Lower leg skin (tissue), 4 donors: ENCODE measurements around the gene RSKR. TPM values are rescaled to one million over a fixed set of nuclear protein-coding genes. Genes with fewer than 3 reads are reported as not detected.
A peak's percentile ranks its signal among the peaks of the same experiment; 100 is the strongest.
"Not testable (repeated sequence)": the region's sequence is repeated elsewhere in the genome, so short reads cannot be mapped to it uniquely, and the experiment has no call there.

Experiments used
- DNase-seq, 2 donors: peaks; one replicate each; pipeline ENCODE4 v3.0.0-alpha.2; 2019; ENCODE audit warnings: low spot score in 2 of 2
- H3K4me3 ChIP-seq: fragments of 200-600 bp; sonication (generic); 2 replicates; pipeline ENCODE4 v1.5.1; 2017; ENCODE audit warnings: mild to moderate bottlenecking, low read depth; ENCODE audit not compliant: poor library complexity, severe bottlenecking
- POLR2A ChIP-seq, 2 donors: fragments of 450-650 bp; IDR thresholded peaks; one replicate each; pipeline ENCODE4 v1.6.1; 2016 to 2017; ENCODE audit warnings: antibody characterized with exemption in 2 of 2, mild to moderate bottlenecking in 1 of 2, moderate library complexity in 1 of 2
- WGBS, 2 donors: methylation state at CpG; one replicate each; pipeline ENCODE4 v1.1.5; 2018; 5-methylcytosine and 5-hydroxymethylcytosine counted together
- intact Hi-C: fragments of 100-400 bp; cut with DNase I; formaldehyde crosslinking; loops from one replicate; pipeline ENCODE4 v1.15.0; 2023; ENCODE audit warnings: low total_unique reads
- total RNA-seq, 4 donors: library from RNA; depleted of rRNA; stranded (reverse); fragments of >200 nt; gene quantifications; one replicate each; pipeline ENCODE4 v1.1.0, GENCODE V29; 2016
- TF ChIP-seq, protein P1 (sequence below), 3 donors: fragments of 450-650 bp; IDR thresholded peaks; one replicate each; pipeline ENCODE4 v1.5.1; 2016; ENCODE audit warnings: antibody characterized with exemption in 3 of 3, mild to moderate bottlenecking in 3 of 3, moderate library complexity in 2 of 3

The RSKR gene
- total RNA-seq, 4 donors from 2014 or later: 6.7 to 8.7 (median 6.9) TPM

- H3K4me3 ChIP-seq: no peak overlapping the region
- peak in 1 of 2 donors; percentile 61 for DNase-seq
- 78 to 87% methylated on average over 7 of the region's 7 CpGs for WGBS, 2 donors
- intact Hi-C loops: no loop called here
- TF ChIP-seq POLR2A (IDR thresholded peaks at IDR 0.05): no peak
- TF ChIP-seq, protein P1, sequence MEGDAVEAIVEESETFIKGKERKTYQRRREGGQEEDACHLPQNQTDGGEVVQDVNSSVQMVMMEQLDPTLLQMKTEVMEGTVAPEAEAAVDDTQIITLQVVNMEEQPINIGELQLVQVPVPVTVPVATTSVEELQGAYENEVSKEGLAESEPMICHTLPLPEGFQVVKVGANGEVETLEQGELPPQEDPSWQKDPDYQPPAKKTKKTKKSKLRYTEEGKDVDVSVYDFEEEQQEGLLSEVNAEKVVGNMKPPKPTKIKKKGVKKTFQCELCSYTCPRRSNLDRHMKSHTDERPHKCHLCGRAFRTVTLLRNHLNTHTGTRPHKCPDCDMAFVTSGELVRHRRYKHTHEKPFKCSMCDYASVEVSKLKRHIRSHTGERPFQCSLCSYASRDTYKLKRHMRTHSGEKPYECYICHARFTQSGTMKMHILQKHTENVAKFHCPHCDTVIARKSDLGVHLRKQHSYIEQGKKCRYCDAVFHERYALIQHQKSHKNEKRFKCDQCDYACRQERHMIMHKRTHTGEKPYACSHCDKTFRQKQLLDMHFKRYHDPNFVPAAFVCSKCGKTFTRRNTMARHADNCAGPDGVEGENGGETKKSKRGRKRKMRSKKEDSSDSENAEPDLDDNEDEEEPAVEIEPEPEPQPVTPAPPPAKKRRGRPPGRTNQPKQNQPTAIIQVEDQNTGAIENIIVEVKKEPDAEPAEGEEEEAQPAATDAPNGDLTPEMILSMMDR (IDR thresholded peaks at IDR 0.05): no peak
Measured at GRCh38 chr17:28616281-28616680, 2.3 kb upstream of the RSKR start.

- 88% methylated on average over 4 of the region's 4 CpGs for WGBS, 2 donors
- no peak for TF ChIP-seq POLR2A (IDR thresholded peaks at IDR 0.05)
- TF ChIP-seq, protein P1 (IDR thresholded peaks at IDR 0.05): no peak
- DNase-seq: peak in 1 of 2 donors; percentile 53
- no peak overlapping the region for H3K4me3 ChIP-seq
- intact Hi-C loops: no loop called here
Measured at GRCh38 chr17:28615260-28615940, 1.4 kb upstream of the RSKR start.

DNA sequence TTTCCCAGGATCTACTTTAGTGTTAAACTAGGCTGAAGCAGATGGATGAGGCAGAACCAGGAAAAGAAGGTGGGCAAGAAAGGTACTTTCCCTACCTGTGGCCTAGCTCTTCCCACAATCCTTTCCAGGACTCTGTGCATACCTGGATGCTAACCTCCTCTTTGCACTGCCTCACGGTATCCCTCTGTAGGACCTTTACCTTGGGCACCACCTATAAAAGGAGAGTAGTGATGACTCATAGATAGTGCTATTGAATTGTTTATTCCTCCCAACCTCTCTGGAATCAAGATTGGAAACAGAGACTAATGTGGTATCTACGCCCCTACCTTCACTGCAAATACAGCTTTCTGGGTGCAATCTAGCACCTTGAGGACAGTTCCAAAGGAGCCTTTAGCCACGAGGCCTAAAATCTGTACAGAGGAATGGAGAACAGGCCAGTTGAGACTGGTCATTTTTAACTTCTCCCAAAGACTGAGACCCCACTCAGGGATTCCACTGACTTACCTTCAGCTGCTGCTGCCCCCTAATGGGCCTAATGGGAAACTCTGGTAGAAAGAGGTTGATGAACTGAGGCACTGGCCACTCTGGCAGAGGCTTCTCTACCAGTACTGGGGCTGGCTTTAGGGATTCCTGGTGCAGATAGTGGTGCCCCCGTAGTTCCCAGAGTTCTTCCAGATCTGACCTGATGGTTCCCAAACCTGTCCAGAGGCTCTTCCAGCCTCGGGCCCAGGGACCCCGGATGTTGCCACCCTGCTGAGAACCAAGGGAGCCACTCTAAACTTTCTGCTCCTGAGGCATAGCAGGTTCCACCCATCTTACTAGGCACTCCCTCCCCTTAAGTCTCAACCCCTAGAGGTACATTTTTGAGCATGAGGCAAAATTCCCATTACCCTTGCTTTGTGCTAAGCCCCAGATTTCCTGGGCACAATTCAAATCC is 781 bp downstream of the RSKR start:
- TF ChIP-seq, protein P1 (IDR thresholded peaks at IDR 0.05): no peak
- no peak for TF ChIP-seq POLR2A (IDR thresholded peaks at IDR 0.05)
- no peak for DNase-seq
- 79 to 87% methylated on average over 6 of the region's 6 CpGs for WGBS, 2 donors
- intact Hi-C loops: no loop called here
- no peak overlapping the region for H3K4me3 ChIP-seq

DNA sequence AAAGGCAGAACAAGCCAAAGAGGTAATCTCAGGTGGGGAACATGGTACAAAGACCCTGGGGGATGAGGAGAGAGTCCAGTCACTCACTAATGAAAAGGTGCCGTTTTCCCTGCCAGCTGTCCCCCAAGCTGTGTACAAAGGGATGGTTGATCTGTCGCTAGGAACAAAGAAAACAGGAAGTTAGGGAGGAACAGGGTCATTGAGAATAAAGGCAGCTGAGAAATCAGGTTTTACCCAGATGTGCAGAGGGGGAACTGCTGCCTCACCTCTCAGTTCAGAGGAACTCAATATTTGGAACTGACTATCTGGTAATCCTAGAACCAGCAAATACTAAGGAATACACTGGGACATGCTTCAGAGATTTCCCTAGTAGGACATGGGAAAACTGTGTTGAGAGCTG is 1.5 kb downstream of the RSKR start:
- TF ChIP-seq, protein P1 (IDR thresholded peaks at IDR 0.05): no peak
- TF ChIP-seq POLR2A (IDR thresholded peaks at IDR 0.05): no peak
- intact Hi-C loops: no loop called here
- no peak for DNase-seq
- WGBS, 2 donors: 55 to 60% methylated on average over 2 of the region's 2 CpGs
- H3K4me3 ChIP-seq: no peak overlapping the region

DNA sequence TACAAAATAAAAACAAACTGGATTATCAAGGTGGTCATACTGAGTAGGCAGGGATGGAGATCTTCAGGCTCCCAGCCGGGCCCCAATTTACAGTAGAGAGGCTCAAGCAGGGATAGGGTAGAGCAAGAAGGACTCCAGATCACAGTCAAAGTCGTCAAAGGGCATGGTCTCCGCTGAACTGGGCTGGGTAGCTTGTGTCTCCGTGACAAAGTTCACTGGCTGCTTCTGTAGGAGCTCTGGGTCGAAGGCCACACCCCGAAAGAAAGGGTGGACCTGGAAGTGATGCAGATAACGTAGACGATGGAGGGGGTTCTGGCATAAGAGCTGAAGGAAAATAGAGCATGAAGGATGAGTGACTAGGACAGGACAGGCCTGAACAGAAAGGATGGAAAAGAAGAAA is 3.6 kb downstream of the RSKR start:
- TF ChIP-seq, protein P1 (IDR thresholded peaks at IDR 0.05): no peak
- TF ChIP-seq POLR2A (IDR thresholded peaks at IDR 0.05): no peak
- WGBS, 2 donors: 88 to 94% methylated on average over 8 of the region's 8 CpGs
- intact Hi-C loops: no loop called here

DNA sequence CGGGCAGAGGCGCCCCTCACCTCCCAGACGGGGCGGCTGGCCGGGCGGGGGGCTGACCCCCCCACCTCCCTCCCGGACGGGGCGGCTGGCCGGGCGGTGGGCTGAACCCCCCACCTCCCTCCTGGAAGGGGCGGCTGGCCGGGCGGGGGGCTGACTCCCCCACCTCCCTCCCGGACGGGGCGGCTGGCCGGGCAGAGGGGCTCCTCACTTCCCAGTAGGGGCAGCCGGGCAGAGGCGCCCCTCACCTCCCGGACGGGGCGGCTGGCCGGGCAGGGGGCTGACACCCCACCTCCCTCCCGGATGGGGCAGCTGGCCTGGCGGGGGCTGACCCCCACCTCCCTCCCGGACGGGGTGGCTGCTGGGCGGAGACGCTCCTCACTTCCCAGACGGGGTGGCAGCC is 10.0 kb downstream of the RSKR start:
- 92 to 93% methylated on average over 5 to 6 of the region's 31 CpGs for WGBS, 2 donors
- DNase-seq, intact Hi-C loops, H3K4me3 ChIP-seq: not testable (repeated sequence)

More for the DNA sequence above, 3.6 kb downstream of the RSKR start:
- no peak overlapping the region for H3K4me3 ChIP-seq
- DNase-seq: no peak
